ENCODE measurements around the gene NHLRC3. TPM values are rescaled to one million over a fixed set of nuclear protein-coding genes. Genes with fewer than 3 reads are reported as not detected.

The NHLRC3 gene
- total and polyA plus RNA-seq, 2 donors (not counting 3 experiments of a cell fraction or from before 2014, with no cell fraction given): 7.3 to 10.2 TPM

- dilution Hi-C loops (cut with MboI; ENCODE audit: extremely low pct_ligation_motif_present, low sequenced_read_pairs) (no loop called here), intact Hi-C loops (cut with micrococcal nuclease) (no loop called here)
- Histone ChIP-seq H4K20me1 (replicated peaks; ENCODE audit: control insufficient read depth, extremely low read depth, insufficient read depth, low read length) (no peaks in the 10 kb centered on the region), H3K79me2 (ENCODE audit: control insufficient read depth, insufficient read depth, low read length) (peaks cover 2% of the 10 kb centered on the region), H3K9me1 (replicated peaks; ENCODE audit: control insufficient read depth, extremely low read depth, insufficient read depth, low read length) (no peaks in the 10 kb centered on the region), H3K36me3 (ENCODE audit: control insufficient read depth in 2 of 2, extremely low read depth in 1 of 2, insufficient read depth in 2 of 2, low read length in 2 of 2) (peaks cover 16 to 43% of the 10 kb centered on the region in 2 experiments), H3K4me2 (ENCODE audit: insufficient read depth, low read length) (no peak overlapping the region), H3K27ac (ENCODE audit: insufficient read depth, low read depth, low read length) (no peak overlapping the region), H3K9ac (replicated peaks; ENCODE audit: extremely low read depth, insufficient read depth, low read length) (no peak overlapping the region), H3K4me1 (ENCODE audit: control insufficient read depth, extremely low read depth, insufficient read depth, low read length) (no peaks in the 10 kb centered on the region), H3K4me3 (replicated peaks in 1 of 3; ENCODE audit: insufficient read depth in 1 of 3, low read depth in 1 of 3, low read length in 3 of 3) (no peak overlapping the region), H3K27me3 (ENCODE audit: control insufficient read depth in 2 of 2, insufficient read depth in 2 of 2, low read length in 2 of 2) (no peaks in the 10 kb centered on the region), H3K9me3 (replicated peaks; ENCODE audit: control insufficient read depth, insufficient read depth, low read length) (no peaks in the 10 kb centered on the region), H2AFZ (ENCODE audit: low read depth, low read length) (no peak overlapping the region)
- no peak for DNase-seq (ENCODE audit: low read depth, low spot score)
- CTCF ChIA-PET: no interaction called here
- FAIRE-seq: no peak
- POLR2A ChIA-PET: no interaction called here
- TF ChIP-seq EZH2 (IDR thresholded peaks at IDR 0.05; ENCODE audit: borderline replicate concordance, low read depth, low read length, severe bottlenecking): no peak
- TF ChIP-seq MYC (IDR thresholded peaks at IDR 0.05; ENCODE audit: low read depth, low read length): no peak
- no peak for TF ChIP-seq CTCF (IDR thresholded peaks at IDR 0.05; ENCODE audit: extremely low read depth in 1 of 2, insufficient read depth in 1 of 2, low read depth in 1 of 2, low read length in 2 of 2)
- no peak for TF ChIP-seq FOS (IDR thresholded peaks at IDR 0.05; ENCODE audit: borderline replicate concordance, insufficient read depth, low read length)
- TF ChIP-seq POLR2A (IDR thresholded peaks at IDR 0.05; ENCODE audit: low read depth, low read length): no peak
- no peak for TF ChIP-seq MAX (IDR thresholded peaks at IDR 0.05; ENCODE audit: insufficient read depth, insufficient read length)
- no peak for TF ChIP-seq GATA2 (IDR thresholded peaks at IDR 0.05; ENCODE audit: insufficient read depth, insufficient read length, low read depth, low read length)
- no peak for TF ChIP-seq JUN (IDR thresholded peaks at IDR 0.05; ENCODE audit: borderline replicate concordance, insufficient read depth, insufficient read length, low read depth)
- no peak for TF ChIP-seq POLR2AphosphoS5 (IDR thresholded peaks at IDR 0.05; ENCODE audit: insufficient read depth, low read depth, low read length)
- no TSS peak for BruUV-seq (replicated peaks)
Measured at GRCh38 chr13:39023761-39024160, 14.5 kb upstream of the NHLRC3 start.
